SK-N-SH (cell line): ENCODE results near the gene ACTN2. TPM values are rescaled to one million over a fixed set of nuclear protein-coding genes. Genes with fewer than 3 reads are reported as not detected.

ENCODE experiments used
- CTCF ChIA-PET: fragments of 300-600, 350-600 bp; formaldehyde crosslinking; extraction: SDS; loops from one replicate; lab custom pipeline; 2021; lab: Yijun Ruan, JAX
- POLR2A ChIA-PET: fragments of 350-600 bp; sonication (Branson Sonifier 250); formaldehyde crosslinking; extraction: SDS; loops from one replicate; lab custom pipeline; 2020; ENCODE audit warnings: antibody characterized with exemption, inconsistent platforms; lab: Yijun Ruan, JAX
- DNase-seq: peaks from one replicate; pipeline ENCODE4 v3.0.0; 2012
- H2AFZ ChIP-seq: fragments of 200-600 bp; sonication (generic); 2 replicates; pipeline ENCODE4 v1.8.1; 2016; ENCODE audit warnings: antibody characterized with exemption, mild to moderate bottlenecking, low read depth
- H3F3A ChIP-seq: fragments of 200-600 bp; sonication (generic); replicated peaks from 2 replicates; pipeline ENCODE3; 2016; ENCODE audit warnings: antibody characterized with exemption, mild to moderate bottlenecking; ENCODE audit not compliant: insufficient read depth
- H3K27ac ChIP-seq, 2 experiments: fragments of 200-500 bp in 1 of 2; fragments of 200-600 bp in 1 of 2; sonication (Bioruptor generic) in 1 of 2; sonication (generic), shearing (Covaris generic) in 1 of 2; 2 replicates each; pipeline versions ENCODE4 v1.5.1 to v1.6.1; 2014 to 2016; ENCODE audit warnings: low read depth in 2 of 2, inconsistent platforms in 1 of 2, low read length in 1 of 2, mild to moderate bottlenecking in 1 of 2, mixed read lengths in 1 of 2
- H3K27me3 ChIP-seq: fragments of 200-600 bp; sonication (generic), shearing (Covaris generic); 2 replicates; pipeline ENCODE4 v1.6.1; 2016; ENCODE audit warnings: mixed run types; ENCODE audit not compliant: insufficient read depth
- H3K36me3 ChIP-seq, 2 experiments: fragments of 200-500 bp in 1 of 2; fragments of 200-600 bp in 1 of 2; sonication (Bioruptor generic) in 1 of 2; sonication (generic) in 1 of 2; replicated peaks in 1 of 2; 2 replicates each; pipeline versions ENCODE3 to v1.5.1; 2014 to 2016; ENCODE audit warnings: low read length in 1 of 2, mild to moderate bottlenecking in 1 of 2; ENCODE audit not compliant: insufficient read depth in 2 of 2, control insufficient read depth in 1 of 2
- H3K4me1 ChIP-seq, 2 experiments: fragments of 200-500 bp in 1 of 2; fragments of 200-600 bp in 1 of 2; sonication (Bioruptor generic) in 1 of 2; sonication (generic), shearing (Covaris generic) in 1 of 2; 2 replicates each; pipeline versions ENCODE4 v1.5.1 to v1.6.1; 2014 to 2016; ENCODE audit warnings: low read depth in 1 of 2, low read length in 1 of 2, mixed run types in 1 of 2; ENCODE audit not compliant: insufficient read depth in 2 of 2, control insufficient read depth in 1 of 2
- H3K4me2 ChIP-seq: fragments of 200-600 bp; sonication (generic), shearing (Covaris generic); 2 replicates; pipeline ENCODE4 v1.6.1; 2017; ENCODE audit warnings: mixed run types
- H3K4me3 ChIP-seq, 2 experiments: fragments of 200-500 bp in 1 of 2; fragments of 200-600 bp in 1 of 2; sonication (Bioruptor generic) in 1 of 2; sonication (generic), shearing (Covaris generic) in 1 of 2; 2 replicates each; pipeline versions ENCODE4 v1.5.1 to v1.8.1; 2014 to 2016; ENCODE audit warnings: low read depth in 2 of 2, inconsistent platforms in 1 of 2, low read length in 1 of 2, mild to moderate bottlenecking in 1 of 2, mixed read lengths in 1 of 2, moderate library complexity in 1 of 2
- H3K79me2 ChIP-seq: fragments of 200-600 bp; sonication (generic); 2 replicates; pipeline ENCODE4 v1.8.1; 2017; ENCODE audit warnings: mild to moderate bottlenecking; ENCODE audit not compliant: insufficient read depth
- H3K9ac ChIP-seq: fragments of 200-600 bp; sonication (generic); 2 replicates; pipeline ENCODE4 v1.6.1; 2017; ENCODE audit warnings: mixed run types
- H3K9me2 ChIP-seq: fragments of 200-600 bp; sonication (generic); 2 replicates; pipeline ENCODE4 v1.6.1; 2017; ENCODE audit warnings: mixed run types
- H3K9me3 ChIP-seq: fragments of 200-600 bp; sonication (generic); 2 replicates; pipeline ENCODE4 v1.6.1; 2017; ENCODE audit warnings: mixed run types, mild to moderate bottlenecking, moderate library complexity
- H4K20me1 ChIP-seq: fragments of 200-600 bp; sonication (generic); 2 replicates; pipeline ENCODE4 v1.6.1; 2017; ENCODE audit warnings: mild to moderate bottlenecking, mixed run types; ENCODE audit not compliant: insufficient read depth
- EZH2phosphoT487 ChIP-seq: fragments of 200-600 bp; sonication (generic); IDR thresholded peaks from 2 replicates; pipeline ENCODE4 v1.6.1; 2017; ENCODE audit warnings: low read depth, mixed run types, mild to moderate bottlenecking, antibody characterized with exemption, moderate library complexity, borderline replicate concordance
- GABPA ChIP-seq: IDR thresholded peaks from 2 replicates; pipeline ENCODE4 v1.4.0; 2012; ENCODE audit warnings: low read depth, mild to moderate bottlenecking
- JUND ChIP-seq: IDR thresholded peaks from 2 replicates; pipeline ENCODE4 v1.4.0; 2012
- MAX ChIP-seq: IDR thresholded peaks from 2 replicates; pipeline ENCODE4 v1.4.0; 2012; ENCODE audit warnings: low read depth
- MEF2A ChIP-seq: IDR thresholded peaks from 2 replicates; pipeline ENCODE4 v1.4.0; 2012; ENCODE audit warnings: low read depth, borderline replicate concordance
- RAD21 ChIP-seq: IDR thresholded peaks from 2 replicates; pipeline ENCODE4 v1.6.1; 2012; ENCODE audit warnings: mild to moderate bottlenecking, low read length
- REST ChIP-seq: IDR thresholded peaks from 2 replicates; pipeline ENCODE4 v1.6.1; 2012; ENCODE audit warnings: mild to moderate bottlenecking, low read depth, low read length, moderate library complexity
- SIN3A ChIP-seq: IDR thresholded peaks from 2 replicates; pipeline ENCODE4 v1.6.1; 2012; ENCODE audit warnings: low read depth, mild to moderate bottlenecking, low read length, moderate library complexity, borderline replicate concordance
- TCF12 ChIP-seq: IDR thresholded peaks from 2 replicates; pipeline ENCODE4 v1.4.0; 2012
- TEAD4 ChIP-seq: IDR thresholded peaks from 2 replicates; pipeline ENCODE4 v1.4.0; 2012; ENCODE audit warnings: mild to moderate bottlenecking, borderline replicate concordance; ENCODE audit not compliant: insufficient read depth
- YY1 ChIP-seq: IDR thresholded peaks from 2 replicates; pipeline ENCODE4 v1.4.0; 2012; ENCODE audit warnings: low read depth, mild to moderate bottlenecking
- WGBS: methylation state at CpG from one replicate; pipeline ENCODE4 v1.1.6; 2017; ENCODE audit warnings: low lambda C conversion rate; 5-methylcytosine and 5-hydroxymethylcytosine counted together
- polyA plus RNA-seq, 3 experiments: library from polyadenylated mRNA; depleted of rRNA; stranded (reverse); fragments of >200 nt; gene quantifications; 2 replicates each; pipeline ENCODE4 v1.2.3, GENCODE V29; 2012

The ACTN2 gene
- polyA plus RNA-seq, 1 of the 3 experiments (the other 2 are of a cell fraction), result 0.15 TPM

GRCh38 chr1:236639686-236640085 is 46.6 kb upstream of the ACTN2 start:
- DNase-seq, result no peak
- Histone ChIP-seq H3K4me1 (no peaks in the 10 kb centered on the region), H3K79me2 (no peaks in the 10 kb centered on the region), H3K4me3 (no peak overlapping the region), H2AFZ (no peak overlapping the region), H3K27ac (no peak overlapping the region), H3K9me2 (no peaks in the 10 kb centered on the region), H3K9me3 (no peaks in the 10 kb centered on the region), H3K36me3 (no peaks in the 10 kb centered on the region), H3K4me2 (no peak overlapping the region), H3F3A (no peaks in the 10 kb centered on the region), H3K27me3 (no peaks in the 10 kb centered on the region), H4K20me1 (no peaks in the 10 kb centered on the region), H3K9ac (no peak overlapping the region)
- WGBS, result 39% methylated on average over 4 of the region's 4 CpGs
- CTCF ChIA-PET, result interaction anchor here (1.5 kb wide), 1 partner anchor 31 kb away, joined by 3 read pairs; no protein-coding TSS in a partner anchor
- POLR2A ChIA-PET, result no interaction called here
- no peak for TF ChIP-seq SIN3A
- TF ChIP-seq MAX, result no peak
- no peak for TF ChIP-seq GABPA
- TF ChIP-seq REST, result no peak
- no peak for TF ChIP-seq YY1

GRCh38 chr1:236642763-236643162 is 43.5 kb upstream of the ACTN2 start:
- H3K9me3 ChIP-seq, result no peaks in the 10 kb centered on the region
- H4K20me1 ChIP-seq, result no peaks in the 10 kb centered on the region
- H3K4me1 ChIP-seq, result no peaks in the 10 kb centered on the region
- ChIA-PET POLR2A (no interaction called here), CTCF (interaction anchor here (0.7 to 1.1 kb wide), 3 partner anchors 33 to 1367 kb away, joined by 3 read pairs; no protein-coding TSS in a partner anchor)
- TF ChIP-seq JUND (no peak), TCF12 (no peak), RAD21 (no peak), MEF2A (no peak), TEAD4 (no peak), EZH2phosphoT487 (no peak), REST (no peak), MAX (no peak), SIN3A (no peak)
- no peaks in the 10 kb centered on the region for H3F3A ChIP-seq
- no peak overlapping the region for H2AFZ ChIP-seq
- no peaks in the 10 kb centered on the region for H3K79me2 ChIP-seq
- H3K27ac ChIP-seq, result no peak overlapping the region
- H3K9ac ChIP-seq, result no peak overlapping the region
- H3K27me3 ChIP-seq, result no peaks in the 10 kb centered on the region
- no peaks in the 10 kb centered on the region for H3K36me3 ChIP-seq
- WGBS, result 64% methylated on average over 4 of the region's 4 CpGs
- no peaks in the 10 kb centered on the region for H3K9me2 ChIP-seq
- DNase-seq, result no peak
- H3K4me2 ChIP-seq, result no peak overlapping the region
- H3K4me3 ChIP-seq, result no peak overlapping the region
